Endodermal cell (in vitro differentiated cells): Measurements from ENCODE around the gene SUPT3H. TPM values are rescaled to one million over a fixed set of nuclear protein-coding genes. Genes with fewer than 3 reads are reported as not detected.

Experiments
- DNase-seq: peaks from one replicate; pipeline ENCODE4 v3.0.0-alpha.2; 2017
- H3K27ac ChIP-seq: 2 replicates; pipeline ENCODE4 v1.5.1; 2013; ENCODE audit warnings: mild to moderate bottlenecking, low read depth, low read length, moderate library complexity
- H3K27me3 ChIP-seq: 2 replicates; pipeline ENCODE4 v1.6.1; 2013; ENCODE audit warnings: mild to moderate bottlenecking, low read length, moderate library complexity; ENCODE audit not compliant: insufficient read depth, control insufficient read depth, poor library complexity, severe bottlenecking
- H3K36me3 ChIP-seq: 2 replicates; pipeline ENCODE4 v1.7.0; 2013; ENCODE audit warnings: mild to moderate bottlenecking, low read length, moderate library complexity; ENCODE audit not compliant: control insufficient read depth, insufficient read depth
- H3K4me1 ChIP-seq: one replicate; pipeline ENCODE4 v1.7.0; 2013; ENCODE audit warnings: low read length; ENCODE audit not compliant: control insufficient read depth, insufficient read depth
- H3K4me3 ChIP-seq: 2 replicates; pipeline ENCODE4 v1.5.1; 2013; ENCODE audit warnings: mild to moderate bottlenecking, low read length, moderate library complexity
- H3K9ac ChIP-seq: 2 replicates; pipeline ENCODE4 v1.6.1; 2013; ENCODE audit warnings: mild to moderate bottlenecking, low read length, moderate library complexity; ENCODE audit not compliant: poor library complexity, severe bottlenecking; ENCODE audit errors: extremely low read depth
- H3K9me3 ChIP-seq: 2 replicates; pipeline ENCODE4 v1.6.1; 2013; ENCODE audit warnings: mild to moderate bottlenecking, low read length, moderate library complexity; ENCODE audit not compliant: control insufficient read depth
- H3K27ac Mint-ChIP-seq: 2 replicates; pipeline ENCODE4 v1.8.0; 2020; ENCODE audit warnings: mixed read lengths
- H3K27me3 Mint-ChIP-seq: 2 replicates; pipeline ENCODE4 v1.8.0; 2021; ENCODE audit warnings: mild to moderate bottlenecking, mixed read lengths; ENCODE audit not compliant: insufficient read depth
- H3K36me3 Mint-ChIP-seq: 2 replicates; pipeline ENCODE4 v1.8.0; 2020; ENCODE audit warnings: low read depth, mixed read lengths
- H3K4me1 Mint-ChIP-seq: 2 replicates; pipeline ENCODE4 v1.8.0; 2020; ENCODE audit warnings: mixed read lengths
- H3K4me3 Mint-ChIP-seq: 2 replicates; pipeline ENCODE4 v1.8.0; 2020; ENCODE audit warnings: mild to moderate bottlenecking, moderate library complexity, mixed read lengths
- H3K9me3 Mint-ChIP-seq: 2 replicates; pipeline ENCODE4 v1.8.0; 2020; ENCODE audit warnings: mild to moderate bottlenecking, mixed read lengths
- WGBS, 2 experiments: methylation state at CpG; one replicate each; pipeline versions ENCODE4 v1.1.5 to v1.1.7; 2013; ENCODE audit warnings: missing lambda C conversion rate in 2 of 2, mixed read lengths in 1 of 2; ENCODE audit not compliant: insufficient coverage in 1 of 2, insufficient read length in 1 of 2; 5-methylcytosine and 5-hydroxymethylcytosine counted together
- total RNA-seq, 2 donors: library from RNA; stranded (reverse); fragmentation: NEBNext Ultra II Directional in 1 of 2; extraction: Animal tissue kit (Norgen Biotek cat#: 25700) in 1 of 2; gene quantifications; 2 replicates in 1 of 2; 3 replicates in 1 of 2; pipeline ENCODE4 v1.2.1, GENCODE V29; 2021
- TF ChIP-seq, protein P1 (sequence below): fragments of 200-600 bp; sonication (generic); conservative IDR thresholded peaks from 2 replicates; pipeline ENCODE4 v1.5.0; 2021; ENCODE audit warnings: antibody characterized with exemption, mild to moderate bottlenecking

Gene SUPT3H
- total RNA-seq, 2 donors from 2014 or later, result 32.4 to 34.7 TPM

- Histone ChIP-seq H3K36me3 (no peaks in the 10 kb centered on the region), H3K27ac (no peak overlapping the region), H3K9ac (no peak overlapping the region), H3K4me1 (no peaks in the 10 kb centered on the region), H3K9me3 (peaks cover 7% of the 10 kb centered on the region), H3K4me3 (no peak overlapping the region), H3K27me3 (no peaks in the 10 kb centered on the region)
- Mint-ChIP-seq H3K36me3 (no peaks in the 10 kb centered on the region), H3K27ac (no peak overlapping the region), H3K9me3 (peaks cover 8% of the 10 kb centered on the region), H3K27me3 (no peaks in the 10 kb centered on the region), H3K4me1 (peaks cover 4% of the 10 kb centered on the region), H3K4me3 (no peak overlapping the region)
- TF ChIP-seq, protein P1, sequence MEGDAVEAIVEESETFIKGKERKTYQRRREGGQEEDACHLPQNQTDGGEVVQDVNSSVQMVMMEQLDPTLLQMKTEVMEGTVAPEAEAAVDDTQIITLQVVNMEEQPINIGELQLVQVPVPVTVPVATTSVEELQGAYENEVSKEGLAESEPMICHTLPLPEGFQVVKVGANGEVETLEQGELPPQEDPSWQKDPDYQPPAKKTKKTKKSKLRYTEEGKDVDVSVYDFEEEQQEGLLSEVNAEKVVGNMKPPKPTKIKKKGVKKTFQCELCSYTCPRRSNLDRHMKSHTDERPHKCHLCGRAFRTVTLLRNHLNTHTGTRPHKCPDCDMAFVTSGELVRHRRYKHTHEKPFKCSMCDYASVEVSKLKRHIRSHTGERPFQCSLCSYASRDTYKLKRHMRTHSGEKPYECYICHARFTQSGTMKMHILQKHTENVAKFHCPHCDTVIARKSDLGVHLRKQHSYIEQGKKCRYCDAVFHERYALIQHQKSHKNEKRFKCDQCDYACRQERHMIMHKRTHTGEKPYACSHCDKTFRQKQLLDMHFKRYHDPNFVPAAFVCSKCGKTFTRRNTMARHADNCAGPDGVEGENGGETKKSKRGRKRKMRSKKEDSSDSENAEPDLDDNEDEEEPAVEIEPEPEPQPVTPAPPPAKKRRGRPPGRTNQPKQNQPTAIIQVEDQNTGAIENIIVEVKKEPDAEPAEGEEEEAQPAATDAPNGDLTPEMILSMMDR, result no peak
- 92% methylated on average over 3 of the region's 3 CpGs; no CpG with 5 or more reads in 1 of the 2 experiments for WGBS, 2 experiments
- no peak for DNase-seq
Measured at GRCh38 chr6:45084257-45084656, 293.5 kb downstream of the SUPT3H start.

- Histone ChIP-seq H3K4me3 (no peak overlapping the region), H3K27me3 (no peaks in the 10 kb centered on the region), H3K9ac (no peak overlapping the region), H3K27ac (no peak overlapping the region), H3K4me1 (no peaks in the 10 kb centered on the region), H3K9me3 (peaks cover 27% of the 10 kb centered on the region), H3K36me3 (no peaks in the 10 kb centered on the region)
- DNase-seq, result no peak
- Mint-ChIP-seq H3K9me3 (peaks cover 25% of the 10 kb centered on the region), H3K27me3 (no peaks in the 10 kb centered on the region), H3K4me3 (no peak overlapping the region), H3K4me1 (peaks cover 4% of the 10 kb centered on the region), H3K27ac (no peak overlapping the region), H3K36me3 (peaks cover 12% of the 10 kb centered on the region)
- WGBS, 2 experiments, result no CpG with 5 or more reads among the region's 1 CpG
- TF ChIP-seq, protein P1, result no peak
Measured at GRCh38 chr6:45082091-45082490, 295.6 kb downstream of the SUPT3H start.

DNA sequence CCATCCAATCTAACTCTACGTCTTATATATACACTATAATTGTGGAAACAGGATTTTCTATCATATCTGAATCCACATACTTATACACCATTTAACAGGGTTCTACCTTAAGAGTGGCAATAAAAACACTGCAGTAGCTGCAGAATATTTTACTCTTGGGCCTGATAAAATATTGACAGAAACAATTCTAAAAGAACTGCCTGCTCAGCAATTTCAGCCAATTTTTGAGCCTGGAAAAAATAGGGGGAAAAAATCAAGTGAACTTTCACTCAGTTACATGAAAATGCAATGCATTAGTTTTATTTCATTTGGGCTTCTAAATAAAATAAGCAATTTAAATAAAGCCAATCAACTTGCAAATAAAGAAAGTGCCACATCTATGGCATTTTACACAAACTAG lies 296.1 kb downstream of the SUPT3H start:
- Histone ChIP-seq H3K27me3 (no peaks in the 10 kb centered on the region), H3K4me1 (no peaks in the 10 kb centered on the region), H3K27ac (no peak overlapping the region), H3K9ac (no peak overlapping the region), H3K9me3 (peaks cover 27% of the 10 kb centered on the region), H3K4me3 (no peak overlapping the region), H3K36me3 (no peaks in the 10 kb centered on the region)
- Mint-ChIP-seq H3K27me3 (no peaks in the 10 kb centered on the region), H3K4me3 (no peak overlapping the region), H3K4me1 (peaks cover 4% of the 10 kb centered on the region), H3K36me3 (peaks cover 12% of the 10 kb centered on the region), H3K9me3 (peaks cover 25% of the 10 kb centered on the region), H3K27ac (no peak overlapping the region)
- TF ChIP-seq, protein P1, result no peak
- WGBS, 2 experiments, result 100% methylated on average over 1 of the region's 1 CpG; no CpG with 5 or more reads in 1 of the 2 experiments
- no peak for DNase-seq
